Caco-2 (cell line): ENCODE results near the gene SUPT16H. TPM values are rescaled to one million over a fixed set of nuclear protein-coding genes. Genes with fewer than 3 reads are reported as not detected.
"Not testable (repeated sequence)": the region's sequence is repeated elsewhere in the genome, so short reads cannot be mapped to it uniquely, and the experiment has no call there.

ENCODE experiments used
- BruUV-seq: library from RNA; stranded (reverse); fragments of 400-500 nt; replicated peaks from 2 replicates; lab custom pipeline; 2021; lab: Mats Ljungman, UMichigan
- CTCF ChIA-PET: fragments of 300-600 bp; sonication (Branson Sonifier 250); formaldehyde crosslinking; loops from one replicate; lab custom pipeline; 2022; ENCODE audit warnings: antibody characterized with exemption; lab: Charles Lee
- POLR2A ChIA-PET: fragments of 300-600 bp; sonication (Branson Sonifier 250); formaldehyde crosslinking; loops from one replicate; lab custom pipeline; 2022; ENCODE audit warnings: antibody characterized with exemption; lab: Charles Lee
- DNase-seq, 2 experiments: peaks; one replicate each; pipeline versions ENCODE4 v3.0.0 to v3.0.0-alpha.2; 2020 to 2022
- H3K27me3 ChIP-seq: replicated peaks from 2 replicates; pipeline ENCODE4 v1.6.0; 2011; ENCODE audit warnings: low read length; ENCODE audit not compliant: control insufficient read depth, insufficient read depth
- H3K36me3 ChIP-seq: 2 replicates; pipeline ENCODE4 v1.5.1; 2011; ENCODE audit warnings: low read length; ENCODE audit not compliant: control insufficient read depth, insufficient read depth
- H3K4me1 ChIP-seq: fragments of 250-450 bp; sonication (Bioruptor Pico); 2 replicates; pipeline ENCODE4 v1.5.1; 2020; ENCODE audit warnings: mild to moderate bottlenecking
- H3K4me3 ChIP-seq: 2 replicates; pipeline ENCODE4 v1.5.1; 2011; ENCODE audit warnings: low read depth, mild to moderate bottlenecking, control low read depth, low read length
- H3K9me3 ChIP-seq: fragments of 250-450 bp; sonication (Bioruptor Pico); 2 replicates; pipeline ENCODE4 v1.5.1; 2020; ENCODE audit warnings: mild to moderate bottlenecking, moderate library complexity
- H3K27ac Mint-ChIP-seq: one replicate; pipeline ENCODE4 v1.8.0; 2022; ENCODE audit warnings: mixed read lengths; ENCODE audit not compliant: unreplicated experiment
- H3K27me3 Mint-ChIP-seq: one replicate; pipeline ENCODE4 v1.8.0; 2022; ENCODE audit warnings: mixed read lengths; ENCODE audit not compliant: insufficient read depth, unreplicated experiment
- H3K36me3 Mint-ChIP-seq: one replicate; pipeline ENCODE4 v1.8.0; 2022; ENCODE audit warnings: mild to moderate bottlenecking, mixed read lengths; ENCODE audit not compliant: insufficient read depth, unreplicated experiment
- H3K4me1 Mint-ChIP-seq: one replicate; pipeline ENCODE4 v1.8.0; 2022; ENCODE audit warnings: low read depth, mixed read lengths; ENCODE audit not compliant: unreplicated experiment
- H3K4me3 Mint-ChIP-seq: one replicate; pipeline ENCODE4 v1.8.0; 2022; ENCODE audit warnings: mild to moderate bottlenecking, moderate library complexity, mixed read lengths; ENCODE audit not compliant: unreplicated experiment
- H3K9me3 Mint-ChIP-seq: one replicate; pipeline ENCODE4 v1.8.0; 2022; ENCODE audit warnings: mixed read lengths; ENCODE audit not compliant: unreplicated experiment
- intact Hi-C: fragments of 100-400 bp; cut with micrococcal nuclease; formaldehyde crosslinking; loops from one replicate; pipeline ENCODE4 v1.10.0; 2022; ENCODE audit not compliant: unreplicated experiment
- total RNA-seq: library from RNA; stranded (reverse); gene quantifications from 2 replicates; pipeline ENCODE4 v1.2.3, GENCODE V29; 2022
- TF ChIP-seq, protein P1 (sequence below), 2 experiments: fragments of 200-600 bp in 1 of 2; IDR thresholded peaks; 1 replicate in 1 of 2; 2 replicates in 1 of 2; pipeline versions ENCODE4 v1.5.1 to v1.8.0; 2011 to 2022; ENCODE audit warnings: antibody characterized with exemption in 1 of 2, control low read depth in 1 of 2, inconsistent platforms in 1 of 2, low read depth in 1 of 2, low read length in 1 of 2, mild to moderate bottlenecking in 1 of 2, moderate library complexity in 1 of 2; ENCODE audit not compliant: insufficient read depth in 1 of 2, severe bottlenecking in 1 of 2, unreplicated experiment in 1 of 2

The SUPT16H gene
- total RNA-seq, 1 experiment from 2014 or later: 118 TPM

DNA sequence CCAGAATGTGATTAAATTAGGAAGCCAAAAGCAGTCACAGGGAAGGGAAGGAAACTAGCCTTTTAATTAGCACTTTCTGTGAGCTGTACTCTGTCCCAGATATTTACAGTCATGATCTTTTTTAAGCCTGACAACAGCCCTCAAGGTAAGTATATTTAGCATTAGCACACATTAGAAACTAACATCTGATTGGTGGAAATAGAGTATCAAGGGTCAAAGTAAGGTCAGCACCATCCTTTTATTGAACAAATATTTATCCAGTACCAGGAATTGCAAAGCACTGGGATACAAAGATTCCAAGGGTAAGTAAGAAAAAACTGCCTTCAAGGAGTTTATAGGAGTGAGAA lies 75.7 kb downstream of the SUPT16H start:
- TF ChIP-seq, protein P1, sequence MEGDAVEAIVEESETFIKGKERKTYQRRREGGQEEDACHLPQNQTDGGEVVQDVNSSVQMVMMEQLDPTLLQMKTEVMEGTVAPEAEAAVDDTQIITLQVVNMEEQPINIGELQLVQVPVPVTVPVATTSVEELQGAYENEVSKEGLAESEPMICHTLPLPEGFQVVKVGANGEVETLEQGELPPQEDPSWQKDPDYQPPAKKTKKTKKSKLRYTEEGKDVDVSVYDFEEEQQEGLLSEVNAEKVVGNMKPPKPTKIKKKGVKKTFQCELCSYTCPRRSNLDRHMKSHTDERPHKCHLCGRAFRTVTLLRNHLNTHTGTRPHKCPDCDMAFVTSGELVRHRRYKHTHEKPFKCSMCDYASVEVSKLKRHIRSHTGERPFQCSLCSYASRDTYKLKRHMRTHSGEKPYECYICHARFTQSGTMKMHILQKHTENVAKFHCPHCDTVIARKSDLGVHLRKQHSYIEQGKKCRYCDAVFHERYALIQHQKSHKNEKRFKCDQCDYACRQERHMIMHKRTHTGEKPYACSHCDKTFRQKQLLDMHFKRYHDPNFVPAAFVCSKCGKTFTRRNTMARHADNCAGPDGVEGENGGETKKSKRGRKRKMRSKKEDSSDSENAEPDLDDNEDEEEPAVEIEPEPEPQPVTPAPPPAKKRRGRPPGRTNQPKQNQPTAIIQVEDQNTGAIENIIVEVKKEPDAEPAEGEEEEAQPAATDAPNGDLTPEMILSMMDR (IDR thresholded peaks at IDR 0.05; ENCODE audit: insufficient read depth in 1 of 2, low read depth in 1 of 2, low read length in 1 of 2, severe bottlenecking in 1 of 2, unreplicated experiment in 1 of 2): no peak
- Mint-ChIP-seq H3K36me3 (no peaks in the 10 kb centered on the region), H3K27me3 (no peaks in the 10 kb centered on the region), H3K9me3 (no peaks in the 10 kb centered on the region), H3K4me1 (no peaks in the 10 kb centered on the region), H3K4me3 (peak overlapping the region; percentile 78), H3K27ac (peak overlapping the region; percentile 89)
- no peak for DNase-seq
- CTCF ChIA-PET: no interaction called here
- Histone ChIP-seq H3K27me3 (no peaks in the 10 kb centered on the region), H3K36me3 (no peaks in the 10 kb centered on the region), H3K9me3 (no peaks in the 10 kb centered on the region), H3K4me3 (peak overlapping the region; percentile 36), H3K4me1 (peaks cover 21% of the 10 kb centered on the region)
- POLR2A ChIA-PET: interaction anchor here (1.5 kb wide), 1 partner anchor 147 kb away, joined by 5 read pairs; the partner anchor contains the start of gene CHD8
- TSS peak; percentile 97 for BruUV-seq
- intact Hi-C loops: loop anchor here (1.0 to 2.0 kb wide), 2 partner anchors 39 to 249 kb away; partner anchors contain the start of gene HNRNPC

DNA sequence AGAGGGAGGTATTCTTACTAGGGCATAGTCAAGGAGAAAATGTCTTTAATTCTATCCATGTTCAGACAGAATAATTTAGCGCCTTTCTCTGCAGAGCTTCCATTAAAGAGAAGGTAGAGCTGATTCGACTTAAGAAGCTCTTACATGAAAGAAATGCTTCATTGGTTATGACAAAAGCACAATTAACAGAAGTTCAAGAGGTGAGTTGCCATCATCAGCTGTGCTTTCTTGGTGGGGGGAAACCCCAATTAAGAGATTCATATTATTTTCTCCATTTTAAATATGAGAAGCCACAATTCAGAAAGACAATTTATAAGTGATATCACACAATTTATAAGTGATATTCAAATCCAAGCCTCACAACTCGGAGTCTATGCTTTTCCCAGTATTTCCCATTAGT lies 76.2 kb downstream of the SUPT16H start:
- Mint-ChIP-seq H3K27me3 (no peaks in the 10 kb centered on the region), H3K27ac (no peak overlapping the region), H3K4me1 (no peaks in the 10 kb centered on the region), H3K9me3 (no peaks in the 10 kb centered on the region), H3K36me3 (no peaks in the 10 kb centered on the region), H3K4me3 (peak overlapping the region; percentile 78)
- H3K9me3 ChIP-seq: no peaks in the 10 kb centered on the region
- H3K4me1 ChIP-seq: peaks cover 21% of the 10 kb centered on the region
- POLR2A ChIA-PET: interaction anchor here (1.5 kb wide), 1 partner anchor 148 kb away, joined by 5 read pairs; the partner anchor contains the start of gene CHD8
- CTCF ChIA-PET: interaction anchor here (0.5 kb wide), 1 partner anchor 148 kb away, joined by 3 read pairs; the partner anchor contains the start of gene CHD8
- intact Hi-C loops: loop anchor here (1.0 to 2.0 kb wide), 2 partner anchors 38 to 249 kb away; partner anchors contain the start of gene HNRNPC
- peak overlapping the region; percentile 5 for H3K4me3 ChIP-seq
- DNase-seq: no peak
- H3K36me3 ChIP-seq: no peaks in the 10 kb centered on the region
- BruUV-seq: no TSS peak
- H3K27me3 ChIP-seq: no peaks in the 10 kb centered on the region
- TF ChIP-seq, protein P1 (IDR thresholded peaks at IDR 0.05; ENCODE audit: insufficient read depth in 1 of 2, low read depth in 1 of 2, low read length in 1 of 2, severe bottlenecking in 1 of 2, unreplicated experiment in 1 of 2): no peak

DNA sequence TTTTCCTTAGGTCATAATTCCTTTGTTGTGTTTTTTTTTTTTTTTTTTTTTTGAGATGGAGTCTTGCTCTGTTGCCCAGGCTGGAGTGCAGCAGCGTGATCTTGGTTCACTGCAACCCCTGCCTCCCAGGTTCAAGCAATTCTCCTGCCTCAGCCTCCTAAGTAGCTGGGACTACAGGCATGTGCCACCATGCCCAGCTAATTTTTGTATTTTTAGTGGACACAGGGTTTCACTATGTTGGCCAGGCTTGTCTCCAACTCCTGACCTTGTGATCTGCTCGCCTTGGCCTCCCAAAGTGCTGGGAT lies 81.0 kb downstream of the SUPT16H start:
- H3K4me3 ChIP-seq, CTCF ChIA-PET, DNase-seq, H3K27me3 Mint-ChIP-seq, H3K9me3 Mint-ChIP-seq, H3K4me1 Mint-ChIP-seq, H3K36me3 Mint-ChIP-seq, H3K9me3 ChIP-seq, BruUV-seq, POLR2A ChIA-PET, H3K4me1 ChIP-seq, H3K4me3 Mint-ChIP-seq, H3K27me3 ChIP-seq, H3K27ac Mint-ChIP-seq, intact Hi-C loops, H3K36me3 ChIP-seq: not testable (repeated sequence)
